ENCODE measurements around the gene KLC1.

GRCh38 chr14:103727313-103727980 lies 98.4 kb downstream of the KLC1 start:
- no peak for TF ChIP-seq CTCF (IDR thresholded peaks at IDR 0.05)
- no peak for TF ChIP-seq POLR2A (IDR thresholded peaks at IDR 0.05)

Measured in heart left ventricle (tissue), 13 donors.